Uterus (tissue), 4 donors: Measurements from ENCODE around the gene CDH4. TPM values are rescaled to one million over a fixed set of nuclear protein-coding genes. Genes with fewer than 3 reads are reported as not detected.

ENCODE experiments used
- DNase-seq, 2 donors: peaks; one replicate each; pipeline ENCODE4 v3.0.0-alpha.2; 2019 to 2020
- H3K27ac ChIP-seq, 2 donors: fragments of 200-600 bp; sonication (generic); 1 replicate in 1 of 2; 2 replicates in 1 of 2; pipeline ENCODE4 v1.5.1; 2016 to 2018
- H3K27me3 ChIP-seq, 2 donors: fragments of 200-600 bp; sonication (generic); one replicate each; pipeline ENCODE4 v1.5.1; 2018 to 2019; ENCODE audit warnings: control low read depth in 1 of 2
- H3K36me3 ChIP-seq, 2 donors: fragments of 200-600 bp; sonication (generic); one replicate each; pipeline ENCODE4 v1.5.1; 2019; ENCODE audit warnings: control low read depth in 1 of 2
- H3K4me1 ChIP-seq, 2 donors: fragments of 200-600 bp; sonication (generic); one replicate each; pipeline ENCODE4 v1.5.1; 2018 to 2019; ENCODE audit warnings: control low read depth in 1 of 2
- H3K4me3 ChIP-seq, 2 donors: fragments of 200-600 bp; sonication (generic); 1 replicate in 1 of 2; 2 replicates in 1 of 2; pipeline ENCODE4 v1.5.1; 2018 to 2019; ENCODE audit warnings: mild to moderate bottlenecking in 1 of 2
- H3K9me3 ChIP-seq, 2 donors: fragments of 200-600 bp; sonication (generic); one replicate each; pipeline ENCODE4 v1.5.1; 2019; ENCODE audit warnings: control low read depth in 1 of 2
- POLR2A ChIP-seq, 2 donors: fragments of 450-650 bp; IDR thresholded peaks; one replicate each; pipeline ENCODE4 v1.6.1; 2016; ENCODE audit warnings: antibody characterized with exemption in 2 of 2, mild to moderate bottlenecking in 1 of 2, moderate library complexity in 1 of 2
- intact Hi-C: fragments of 100-400 bp; cut with DNase I; formaldehyde crosslinking; loops from one replicate; pipeline ENCODE4 v1.15.1; 2023; ENCODE audit warnings: low total_unique reads
- total RNA-seq, 4 donors: library from RNA; depleted of rRNA in 3 of 4; stranded (reverse); fragments of >200 nt in 3 of 4; gene quantifications; one replicate each; pipeline versions ENCODE4 v1.1.0 to v1.2.4, GENCODE V29; 2014 to 2023
- TF ChIP-seq, protein P1 (sequence below), 4 experiments: fragments of 200-600 bp in 2 of 4; fragments of 450-650 bp in 2 of 4; sonication (generic) in 2 of 4; IDR thresholded peaks; one replicate each; pipeline ENCODE4 v1.5.1; 2016 to 2019; ENCODE audit warnings: antibody characterized with exemption in 4 of 4, mild to moderate bottlenecking in 2 of 4, moderate library complexity in 1 of 4
- donor health status: DM: yes; HTN: yes; CAD: no.

The CDH4 gene
- total RNA-seq, 4 donors from 2014 or later, result under 0.01 to 0.55 TPM; not detected in 2

DNA sequence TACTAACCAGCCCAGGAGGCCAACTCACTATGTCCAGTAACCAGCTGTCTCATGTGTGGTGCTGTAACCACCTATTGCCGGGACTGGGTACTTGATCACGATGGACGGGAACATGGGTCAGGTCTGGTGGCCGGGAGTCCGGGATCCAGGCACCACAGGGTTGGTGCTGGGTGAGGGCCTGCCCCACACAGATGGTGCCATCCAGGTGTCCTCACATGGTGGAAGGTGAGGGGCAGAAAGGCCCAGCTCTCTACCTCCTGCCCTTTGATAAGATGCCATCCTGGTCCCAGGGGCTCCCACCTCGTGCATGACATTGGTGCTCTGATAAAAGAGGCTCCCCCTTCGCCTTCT is 697.3 kb downstream of the CDH4 start:
- H3K27me3 ChIP-seq, result no peaks in the 10 kb centered on the region
- H3K9me3 ChIP-seq, result no peaks in the 10 kb centered on the region
- H3K36me3 ChIP-seq, result no peaks in the 10 kb centered on the region
- H3K27ac ChIP-seq, result no peak overlapping the region
- H3K4me1 ChIP-seq, result no peaks in the 10 kb centered on the region
- no peak for TF ChIP-seq POLR2A (IDR thresholded peaks at IDR 0.05)
- TF ChIP-seq, protein P1, sequence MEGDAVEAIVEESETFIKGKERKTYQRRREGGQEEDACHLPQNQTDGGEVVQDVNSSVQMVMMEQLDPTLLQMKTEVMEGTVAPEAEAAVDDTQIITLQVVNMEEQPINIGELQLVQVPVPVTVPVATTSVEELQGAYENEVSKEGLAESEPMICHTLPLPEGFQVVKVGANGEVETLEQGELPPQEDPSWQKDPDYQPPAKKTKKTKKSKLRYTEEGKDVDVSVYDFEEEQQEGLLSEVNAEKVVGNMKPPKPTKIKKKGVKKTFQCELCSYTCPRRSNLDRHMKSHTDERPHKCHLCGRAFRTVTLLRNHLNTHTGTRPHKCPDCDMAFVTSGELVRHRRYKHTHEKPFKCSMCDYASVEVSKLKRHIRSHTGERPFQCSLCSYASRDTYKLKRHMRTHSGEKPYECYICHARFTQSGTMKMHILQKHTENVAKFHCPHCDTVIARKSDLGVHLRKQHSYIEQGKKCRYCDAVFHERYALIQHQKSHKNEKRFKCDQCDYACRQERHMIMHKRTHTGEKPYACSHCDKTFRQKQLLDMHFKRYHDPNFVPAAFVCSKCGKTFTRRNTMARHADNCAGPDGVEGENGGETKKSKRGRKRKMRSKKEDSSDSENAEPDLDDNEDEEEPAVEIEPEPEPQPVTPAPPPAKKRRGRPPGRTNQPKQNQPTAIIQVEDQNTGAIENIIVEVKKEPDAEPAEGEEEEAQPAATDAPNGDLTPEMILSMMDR (IDR thresholded peaks at IDR 0.05), result no peak
- intact Hi-C loops, result no loop called here
- no peak overlapping the region for H3K4me3 ChIP-seq
- no peak for DNase-seq

DNA sequence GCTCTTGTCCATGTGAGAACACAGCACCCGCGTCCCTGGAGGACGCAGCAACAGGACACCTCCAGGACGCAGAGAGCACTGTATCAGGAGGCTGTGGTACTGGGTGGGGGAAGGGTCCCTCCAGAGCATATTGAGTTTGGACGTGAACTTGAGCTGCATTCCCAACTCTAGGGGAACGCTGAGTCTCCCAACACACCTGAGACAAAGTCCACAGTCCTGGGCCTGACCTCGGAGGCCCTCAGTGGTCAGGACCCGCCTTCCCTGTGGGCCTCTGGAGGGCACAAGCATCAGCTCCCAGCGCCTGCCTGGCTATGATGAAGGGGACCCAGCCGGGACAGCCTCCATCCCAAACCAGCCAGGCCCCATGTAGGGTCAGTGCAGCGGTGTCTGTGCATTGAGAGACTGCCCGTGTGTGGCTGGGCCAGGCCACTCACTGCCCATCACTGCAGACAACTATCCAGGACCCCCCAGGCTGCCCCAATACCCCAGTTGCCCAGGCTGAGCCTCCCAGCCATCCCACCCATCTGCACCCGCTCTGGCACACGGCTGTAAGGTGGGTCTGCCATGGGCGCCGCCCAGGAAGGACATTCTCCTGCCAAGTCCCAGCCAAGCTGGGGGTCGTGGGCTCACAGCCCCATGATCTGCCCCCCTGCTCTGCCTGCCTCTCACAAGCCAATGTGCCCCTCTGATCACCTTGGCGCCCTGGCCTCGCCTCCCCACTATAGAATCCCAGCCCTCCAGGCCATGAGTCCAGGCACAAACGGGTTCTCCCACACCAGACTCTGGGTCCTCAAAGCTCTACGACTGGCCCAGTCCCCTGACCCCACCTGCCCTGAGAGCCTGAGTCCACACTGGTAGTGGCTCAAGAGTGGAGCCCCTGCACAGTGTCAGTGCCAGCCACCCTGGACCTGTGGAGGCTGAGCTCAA is 697.9 kb downstream of the CDH4 start:
- Histone ChIP-seq H3K9me3 (no peaks in the 10 kb centered on the region), H3K27me3 (no peaks in the 10 kb centered on the region), H3K27ac (no peak overlapping the region), H3K4me1 (no peaks in the 10 kb centered on the region), H3K36me3 (no peaks in the 10 kb centered on the region), H3K4me3 (no peak overlapping the region)
- TF ChIP-seq POLR2A (IDR thresholded peaks at IDR 0.05), result no peak
- TF ChIP-seq, protein P1 (IDR thresholded peaks at IDR 0.05), result no peak
- no peak for DNase-seq
- intact Hi-C loops, result no loop called here

GRCh38 chr20:61950641-61951071 is 698.6 kb downstream of the CDH4 start:
- intact Hi-C loops, result no loop called here
- DNase-seq, result no peak
- no peaks in the 10 kb centered on the region for H3K27me3 ChIP-seq

GRCh38 chr20:61951695-61952533 is 699.9 kb downstream of the CDH4 start:
- DNase-seq, result no peak
- H3K9me3 ChIP-seq, result no peaks in the 10 kb centered on the region
- H3K27me3 ChIP-seq, result no peaks in the 10 kb centered on the region
- no peak overlapping the region for H3K4me3 ChIP-seq
- no peaks in the 10 kb centered on the region for H3K4me1 ChIP-seq
- intact Hi-C loops, result no loop called here
- no peaks in the 10 kb centered on the region for H3K36me3 ChIP-seq
- TF ChIP-seq POLR2A (IDR thresholded peaks at IDR 0.05), result no peak
- TF ChIP-seq, protein P1 (IDR thresholded peaks at IDR 0.05), result no peak
- no peak overlapping the region for H3K27ac ChIP-seq

More at GRCh38 chr20:61950641-61951071, 698.6 kb downstream of the CDH4 start:
- H3K9me3 ChIP-seq, result no peaks in the 10 kb centered on the region
- TF ChIP-seq, protein P1 (IDR thresholded peaks at IDR 0.05), result no peak
- no peak for TF ChIP-seq POLR2A (IDR thresholded peaks at IDR 0.05)
- no peaks in the 10 kb centered on the region for H3K4me1 ChIP-seq
- no peaks in the 10 kb centered on the region for H3K36me3 ChIP-seq
- no peak overlapping the region for H3K27ac ChIP-seq
- H3K4me3 ChIP-seq, result no peak overlapping the region
